Testis (tissue), 2 donors: ENCODE results near the gene GUCA2A.

Source experiments
- CTCF ChIP-seq, 3 experiments: fragments of 450-650 bp in 2 of 3; fragments of 200-600 bp in 1 of 3; sonication (generic) in 1 of 3; IDR thresholded peaks; one replicate each; pipeline ENCODE4 v1.5.1; 2016 to 2019; ENCODE audit warnings: antibody characterized with exemption in 3 of 3, mild to moderate bottlenecking in 2 of 3, moderate library complexity in 1 of 3
- POLR2A ChIP-seq: fragments of 450-650 bp; IDR thresholded peaks from one replicate; pipeline ENCODE4 v1.6.1; 2017; ENCODE audit warnings: antibody characterized with exemption, mild to moderate bottlenecking, moderate library complexity

DNA sequence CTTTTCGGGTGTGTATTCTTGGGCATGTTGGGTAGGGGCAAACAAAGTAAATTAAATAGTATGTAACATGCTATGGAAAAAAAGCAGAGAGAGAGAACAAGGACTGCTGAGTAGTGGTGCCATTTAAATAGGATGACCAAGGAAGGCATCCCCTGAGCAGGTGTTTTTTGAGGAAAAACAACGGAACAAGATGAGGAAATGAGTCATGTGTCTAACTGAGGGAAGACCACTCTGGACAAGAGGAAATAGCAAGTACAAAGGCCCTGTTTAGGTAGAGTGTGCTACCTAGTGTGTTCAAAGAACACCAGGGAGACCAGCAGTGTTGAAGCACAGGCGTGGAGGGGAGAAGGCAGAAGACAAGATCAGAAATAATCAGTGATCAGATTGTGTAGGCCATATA, 20.1 kb upstream of the GUCA2A start:
- no peak for TF ChIP-seq POLR2A
- no peak for TF ChIP-seq CTCF (IDR thresholded peaks at IDR 0.05)
